H9 (cell line): ENCODE measurements around the gene ZNF275. TPM values are rescaled to one million over a fixed set of nuclear protein-coding genes. Genes with fewer than 3 reads are reported as not detected.

Experiments
- DNase-seq: peaks from one replicate; pipeline ENCODE4 v3.0.0-alpha.2; 2017
- H2AFZ ChIP-seq: one replicate; pipeline ENCODE4 v1.6.1; 2013; ENCODE audit warnings: mild to moderate bottlenecking, low read length, control low read depth, moderate library complexity
- H2AK5ac ChIP-seq: 2 replicates; pipeline ENCODE4 v1.6.1; 2013; ENCODE audit warnings: low read length, control low read depth, mixed read lengths; ENCODE audit not compliant: insufficient read length
- H2BK120ac ChIP-seq: one replicate; pipeline ENCODE4 v1.6.1; 2013; ENCODE audit warnings: low read depth, mild to moderate bottlenecking, low read length, control low read depth, inconsistent platforms; ENCODE audit not compliant: poor library complexity, severe bottlenecking
- H2BK12ac ChIP-seq: 2 replicates; pipeline ENCODE4 v1.6.1; 2013; ENCODE audit warnings: low read length, control low read depth, mixed read lengths, low read depth; ENCODE audit not compliant: insufficient read length
- H2BK15ac ChIP-seq: 2 replicates; pipeline ENCODE4 v1.6.1; 2013; ENCODE audit warnings: low read depth, low read length, control low read depth
- H2BK20ac ChIP-seq: one replicate; pipeline ENCODE4 v1.6.1; 2013; ENCODE audit warnings: low read depth, mild to moderate bottlenecking, low read length, control low read depth, inconsistent platforms; ENCODE audit not compliant: poor library complexity, severe bottlenecking
- H2BK5ac ChIP-seq: 2 replicates; pipeline ENCODE4 v1.6.1; 2013; ENCODE audit warnings: low read length, control low read depth, mixed read lengths; ENCODE audit not compliant: insufficient read length
- H3K14ac ChIP-seq: 2 replicates; pipeline ENCODE4 v1.6.1; 2013; ENCODE audit warnings: low read length, control low read depth; ENCODE audit not compliant: insufficient read depth
- H3K18ac ChIP-seq: 2 replicates; pipeline ENCODE4 v1.6.1; 2013; ENCODE audit warnings: low read depth, mild to moderate bottlenecking, mixed read lengths, low read length, control low read depth; ENCODE audit not compliant: insufficient read length
- H3K23ac ChIP-seq: 2 replicates; pipeline ENCODE4 v1.6.1; 2013; ENCODE audit warnings: low read length, control low read depth, mixed read lengths, low read depth; ENCODE audit not compliant: insufficient read length
- H3K23me2 ChIP-seq: 2 replicates; pipeline ENCODE4 v1.6.1; 2013; ENCODE audit warnings: low read depth, mild to moderate bottlenecking, mixed read lengths, low read length, control low read depth; ENCODE audit not compliant: insufficient read length, poor library complexity, severe bottlenecking
- H3K27ac ChIP-seq: 2 replicates; pipeline ENCODE4 v1.5.1; 2013; ENCODE audit warnings: low read length, control low read depth, mixed read lengths, low read depth; ENCODE audit not compliant: insufficient read length
- H3K27me3 ChIP-seq: 2 replicates; pipeline ENCODE4 v1.6.1; 2013; ENCODE audit warnings: low read length, control low read depth, inconsistent platforms; ENCODE audit not compliant: insufficient read depth
- H3K4ac ChIP-seq: 2 replicates; pipeline ENCODE4 v1.6.1; 2013; ENCODE audit warnings: low read depth, mild to moderate bottlenecking, control low read depth, inconsistent platforms, low read length, moderate library complexity
- H3K4me1 ChIP-seq: 2 replicates; pipeline ENCODE4 v1.6.1; 2013; ENCODE audit warnings: low read length, control low read depth, inconsistent platforms; ENCODE audit not compliant: insufficient read depth
- H3K4me2 ChIP-seq: 2 replicates; pipeline ENCODE4 v1.6.1; 2013; ENCODE audit warnings: low read length, control low read depth, mixed read lengths; ENCODE audit not compliant: insufficient read length, insufficient read depth
- H3K56ac ChIP-seq: 2 replicates; pipeline ENCODE4 v1.6.1; 2013; ENCODE audit warnings: low read depth, mild to moderate bottlenecking, mixed read lengths, low read length, control low read depth; ENCODE audit not compliant: insufficient read length
- H3K79me1 ChIP-seq: 2 replicates; pipeline ENCODE4 v1.6.1; 2013; ENCODE audit warnings: low read depth, mild to moderate bottlenecking, moderate library complexity, low read length, control low read depth, inconsistent platforms; ENCODE audit not compliant: insufficient read depth, poor library complexity, severe bottlenecking
- H3K79me2 ChIP-seq: 2 replicates; pipeline ENCODE4 v1.6.1; 2013; ENCODE audit warnings: low read length, control low read depth, inconsistent platforms; ENCODE audit not compliant: insufficient read depth
- H3K9ac ChIP-seq: 2 replicates; pipeline ENCODE4 v1.6.1; 2013; ENCODE audit warnings: low read length, control low read depth, mixed read lengths; ENCODE audit not compliant: insufficient read length; ENCODE audit errors: extremely low read depth
- H3K9me3 ChIP-seq: one replicate; pipeline ENCODE4 v1.6.1; 2013; ENCODE audit warnings: low read depth, low read length, inconsistent platforms; ENCODE audit not compliant: control insufficient read depth
- H3T11ph ChIP-seq: one replicate; pipeline ENCODE4 v1.6.1; 2013; ENCODE audit warnings: mild to moderate bottlenecking, low read length, control low read depth, inconsistent platforms
- H4K20me1 ChIP-seq: one replicate; pipeline ENCODE4 v1.6.1; 2013; ENCODE audit not compliant: control insufficient read depth, insufficient read length, insufficient read depth
- H4K5ac ChIP-seq: 2 replicates; pipeline ENCODE4 v1.6.1; 2013; ENCODE audit warnings: low read depth, mild to moderate bottlenecking, mixed read lengths, low read length, control low read depth; ENCODE audit not compliant: insufficient read length
- H4K8ac ChIP-seq: replicated peaks from 2 replicates; pipeline ENCODE4 v1.6.1; 2013; ENCODE audit warnings: low read length, control low read depth, mixed read lengths, low read depth; ENCODE audit not compliant: insufficient read length
- H4K91ac ChIP-seq: 2 replicates; pipeline ENCODE4 v1.6.1; 2013; ENCODE audit warnings: low read depth, mild to moderate bottlenecking, moderate library complexity, mixed read lengths, low read length, control low read depth; ENCODE audit not compliant: insufficient read length
- H3K27ac Mint-ChIP-seq, 3 experiments: 2 replicates in 2 of 3; 3 replicates in 1 of 3; pipeline ENCODE4 v1.8.0; 2020 to 2021; ENCODE audit warnings: mixed read lengths in 3 of 3, mild to moderate bottlenecking in 1 of 3, moderate library complexity in 1 of 3
- H3K27me3 Mint-ChIP-seq: 2 replicates; pipeline ENCODE4 v1.8.0; 2021; ENCODE audit warnings: low read depth, mild to moderate bottlenecking, moderate library complexity, mixed read lengths
- H3K36me3 Mint-ChIP-seq, 3 experiments: 2 replicates in 2 of 3; 3 replicates in 1 of 3; pipeline ENCODE4 v1.8.0; 2020 to 2021; ENCODE audit warnings: low read depth in 3 of 3, mixed read lengths in 3 of 3; ENCODE audit not compliant: insufficient read depth in 1 of 3
- H3K4me1 Mint-ChIP-seq, 2 experiments: 2 replicates each; pipeline ENCODE4 v1.8.0; 2020; ENCODE audit warnings: mixed read lengths in 2 of 2
- H3K4me3 Mint-ChIP-seq, 2 experiments: 2 replicates in 1 of 2; 3 replicates in 1 of 2; pipeline ENCODE4 v1.8.0; 2020 to 2021; ENCODE audit warnings: mild to moderate bottlenecking in 2 of 2, mixed read lengths in 2 of 2, moderate library complexity in 1 of 2
- H3K9me3 Mint-ChIP-seq, 2 experiments: 2 replicates in 1 of 2; 3 replicates in 1 of 2; pipeline ENCODE4 v1.8.0; 2020; ENCODE audit warnings: mild to moderate bottlenecking in 2 of 2, mixed read lengths in 2 of 2, moderate library complexity in 1 of 2
- CTCF ChIP-seq: fragments of 200-600 bp; sonication (generic); conservative IDR thresholded peaks from 3 replicates; pipeline ENCODE4 v1.8.0; 2021; ENCODE audit warnings: antibody characterized with exemption, mild to moderate bottlenecking
- WGBS: extraction: QIAGEN DNeasy Blood & Tissue Kit; methylation state at CpG from one replicate; pipeline ENCODE4 v1.1.7; 2013; ENCODE audit warnings: missing lambda C conversion rate, low lambda C conversion rate, mixed read lengths; ENCODE audit not compliant: insufficient read length; ENCODE audit errors: extremely low coverage; 5-methylcytosine and 5-hydroxymethylcytosine counted together
- total RNA-seq: library from RNA; stranded (reverse); gene quantifications from 2 replicates; pipeline ENCODE4 v1.2.1, GENCODE V29; 2021

ZNF275 gene
- total RNA-seq, 1 experiment from 2014 or later, result 11.8 TPM

GRCh38 chrX:153338836-153339235 is 4.9 kb downstream of the ZNF275 start:
- Histone ChIP-seq H3K79me1 (no peaks in the 10 kb centered on the region), H4K5ac (no peak overlapping the region), H3K9ac (no peak overlapping the region), H3K4ac (no peak overlapping the region), H3K18ac (no peak overlapping the region), H3K23ac (no peak overlapping the region), H3K14ac (no peak overlapping the region), H2AFZ (no peak overlapping the region), H3K79me2 (no peaks in the 10 kb centered on the region), H4K91ac (no peak overlapping the region), H3T11ph (no peak overlapping the region), H3K56ac (no peak overlapping the region), H3K9me3 (peaks cover 31% of the 10 kb centered on the region), H4K8ac (no peak overlapping the region), H2BK20ac (no peak overlapping the region), H2BK15ac (no peak overlapping the region), H2BK12ac (no peak overlapping the region), H2AK5ac (no peak overlapping the region), H2BK5ac (no peak overlapping the region), H2BK120ac (no peak overlapping the region), H3K4me1 (no peaks in the 10 kb centered on the region), H3K27ac (no peak overlapping the region), H4K20me1 (no peaks in the 10 kb centered on the region), H3K4me2 (no peak overlapping the region), H3K23me2 (no peaks in the 10 kb centered on the region), H3K27me3 (no peaks in the 10 kb centered on the region)
- no CpG with 5 or more reads among the region's 7 CpGs for WGBS
- TF ChIP-seq CTCF, result no peak
- DNase-seq, result no peak
- Mint-ChIP-seq H3K9me3 (peaks cover 75 to 81% of the 10 kb centered on the region in 2 experiments), H3K27ac (no peak overlapping the region), H3K4me1 (peaks cover 6 to 12% of the 10 kb centered on the region in 2 experiments), H3K4me3 (no peak overlapping the region), H3K36me3 (peaks cover 33 to 58% (median 40%) of the 10 kb centered on the region in 3 experiments), H3K27me3 (no peaks in the 10 kb centered on the region)
